Mesothelial cell of epicardium (in vitro differentiated cells): ENCODE data around the gene ADAMTS17. TPM values are rescaled to one million over a fixed set of nuclear protein-coding genes. Genes with fewer than 3 reads are reported as not detected.

Source experiments
- DNase-seq, 2 experiments: peaks; one replicate each; pipeline ENCODE4 v3.0.0; 2021; ENCODE audit warnings: low spot score in 2 of 2; ENCODE audit not compliant: unreplicated experiment in 2 of 2
- H3K27ac Mint-ChIP-seq: 2 replicates; pipeline ENCODE4 v1.8.0; 2021; ENCODE audit warnings: mixed read lengths
- H3K27me3 Mint-ChIP-seq: 2 replicates; pipeline ENCODE4 v1.8.0; 2021; ENCODE audit warnings: low read depth, mixed read lengths
- H3K36me3 Mint-ChIP-seq: 2 replicates; pipeline ENCODE4 v1.8.0; 2021; ENCODE audit warnings: mixed read lengths
- H3K4me1 Mint-ChIP-seq: 2 replicates; pipeline ENCODE4 v1.8.0; 2021; ENCODE audit warnings: mixed read lengths
- H3K4me3 Mint-ChIP-seq: 2 replicates; pipeline ENCODE4 v1.8.0; 2021; ENCODE audit warnings: mild to moderate bottlenecking, moderate library complexity, mixed read lengths
- H3K9me3 Mint-ChIP-seq: 2 replicates; pipeline ENCODE4 v1.8.0; 2021; ENCODE audit warnings: mixed read lengths
- total RNA-seq: library from RNA; stranded (reverse); gene quantifications from 3 replicates; pipeline ENCODE4 v1.2.1, GENCODE V29; 2021
- TF ChIP-seq, protein P1 (sequence below): fragments of 200-600 bp; sonication (generic); IDR thresholded peaks from one replicate; pipeline ENCODE4 v1.5.0; 2021; ENCODE audit warnings: antibody characterized with exemption; ENCODE audit not compliant: unreplicated experiment

Gene ADAMTS17
- total RNA-seq, 1 donor from 2014 or later, result 39.4 TPM

GRCh38 chr15:100007609-100008008 is 334.2 kb downstream of the ADAMTS17 start:
- TF ChIP-seq, protein P1, sequence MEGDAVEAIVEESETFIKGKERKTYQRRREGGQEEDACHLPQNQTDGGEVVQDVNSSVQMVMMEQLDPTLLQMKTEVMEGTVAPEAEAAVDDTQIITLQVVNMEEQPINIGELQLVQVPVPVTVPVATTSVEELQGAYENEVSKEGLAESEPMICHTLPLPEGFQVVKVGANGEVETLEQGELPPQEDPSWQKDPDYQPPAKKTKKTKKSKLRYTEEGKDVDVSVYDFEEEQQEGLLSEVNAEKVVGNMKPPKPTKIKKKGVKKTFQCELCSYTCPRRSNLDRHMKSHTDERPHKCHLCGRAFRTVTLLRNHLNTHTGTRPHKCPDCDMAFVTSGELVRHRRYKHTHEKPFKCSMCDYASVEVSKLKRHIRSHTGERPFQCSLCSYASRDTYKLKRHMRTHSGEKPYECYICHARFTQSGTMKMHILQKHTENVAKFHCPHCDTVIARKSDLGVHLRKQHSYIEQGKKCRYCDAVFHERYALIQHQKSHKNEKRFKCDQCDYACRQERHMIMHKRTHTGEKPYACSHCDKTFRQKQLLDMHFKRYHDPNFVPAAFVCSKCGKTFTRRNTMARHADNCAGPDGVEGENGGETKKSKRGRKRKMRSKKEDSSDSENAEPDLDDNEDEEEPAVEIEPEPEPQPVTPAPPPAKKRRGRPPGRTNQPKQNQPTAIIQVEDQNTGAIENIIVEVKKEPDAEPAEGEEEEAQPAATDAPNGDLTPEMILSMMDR, result no peak
- Mint-ChIP-seq H3K27ac (no peak overlapping the region), H3K27me3 (peaks cover 2% of the 10 kb centered on the region), H3K36me3 (peaks cover 17% of the 10 kb centered on the region), H3K4me3 (no peak overlapping the region), H3K4me1 (peaks cover 9% of the 10 kb centered on the region), H3K9me3 (peaks cover 10% of the 10 kb centered on the region)
- no peak for DNase-seq

DNA sequence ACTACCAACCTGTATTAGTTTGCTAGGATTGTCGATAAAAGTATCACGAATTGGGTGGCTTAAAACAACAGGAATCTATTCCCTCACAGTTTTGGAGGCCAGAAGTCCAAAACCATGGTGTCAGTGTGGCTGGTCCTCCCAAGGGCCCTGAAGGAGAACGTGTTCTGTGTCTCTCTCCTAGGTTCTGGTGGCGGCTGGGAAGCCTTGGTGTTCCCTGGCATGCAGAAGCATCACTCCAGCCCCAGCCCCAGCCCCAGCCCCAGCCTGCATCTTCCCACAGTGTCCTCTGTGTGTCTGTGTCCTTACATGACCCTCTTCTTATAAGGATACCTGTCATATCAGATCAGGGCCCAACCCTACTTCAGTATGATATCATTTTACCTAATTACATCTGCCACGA is 336.1 kb downstream of the ADAMTS17 start:
- no peaks in the 10 kb centered on the region for H3K9me3 Mint-ChIP-seq
- H3K27ac Mint-ChIP-seq, result no peak overlapping the region
- H3K27me3 Mint-ChIP-seq, result peaks cover 3% of the 10 kb centered on the region
- no peak for DNase-seq
- TF ChIP-seq, protein P1, result no peak
- H3K4me1 Mint-ChIP-seq, result peaks cover 9% of the 10 kb centered on the region
- peaks cover 17% of the 10 kb centered on the region for H3K36me3 Mint-ChIP-seq
- no peak overlapping the region for H3K4me3 Mint-ChIP-seq

DNA sequence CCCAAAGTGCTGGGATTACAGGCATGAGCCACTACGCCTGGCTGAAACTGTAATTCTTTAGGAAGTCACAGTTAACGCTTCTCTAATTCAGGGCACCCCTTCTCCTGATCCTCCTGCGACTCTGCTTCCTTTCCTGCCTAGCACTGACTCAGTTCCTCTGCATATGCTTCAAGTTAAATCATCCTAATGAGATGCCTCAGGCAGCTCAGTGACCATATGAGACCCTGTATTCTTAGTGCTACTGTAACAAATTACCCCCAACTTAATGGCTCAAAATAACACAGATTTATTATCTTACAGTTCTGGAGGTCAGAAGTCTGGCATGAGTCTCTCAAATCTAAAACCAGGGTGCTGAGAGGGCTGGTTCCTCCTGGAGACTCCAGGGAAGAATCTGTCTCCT is 336.8 kb downstream of the ADAMTS17 start:
- TF ChIP-seq, protein P1, result no peak

DNA sequence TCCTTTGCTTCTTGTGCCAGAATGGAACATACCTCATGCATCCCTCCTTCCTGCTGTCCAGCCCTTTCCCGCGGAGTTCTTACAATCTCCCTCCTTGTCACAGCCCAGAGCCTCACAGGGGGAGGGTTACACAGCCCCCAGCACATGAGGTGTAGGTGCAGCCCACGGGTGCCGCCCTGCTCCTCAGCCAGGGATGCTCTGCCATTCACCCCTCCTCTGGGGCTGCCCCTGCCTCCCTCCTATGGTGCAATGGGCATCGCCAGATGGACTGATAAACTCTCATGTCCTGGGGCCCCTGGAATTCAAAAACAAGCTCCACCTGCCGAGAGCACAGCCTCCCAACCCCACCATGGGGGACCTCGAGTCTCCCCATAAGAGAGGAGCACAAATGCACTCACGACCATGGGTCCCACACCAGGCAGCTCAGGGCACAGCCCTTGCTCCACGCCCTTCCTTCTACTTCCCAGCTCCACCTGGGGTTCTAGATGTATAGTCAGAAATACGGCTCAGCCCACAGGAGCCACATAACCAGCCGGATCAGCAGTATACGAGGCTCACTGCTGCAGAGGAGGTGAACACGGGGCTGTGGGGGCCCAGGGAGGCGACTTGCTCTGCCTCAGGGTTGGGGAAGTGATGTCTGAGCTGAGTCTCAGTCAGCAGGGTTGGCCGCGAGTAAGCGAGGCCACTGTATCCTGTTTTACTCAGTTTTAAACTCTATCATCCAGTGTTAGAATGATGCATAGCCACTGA is 338.8 kb downstream of the ADAMTS17 start:
- Mint-ChIP-seq H3K27me3 (peaks cover 2% of the 10 kb centered on the region), H3K4me3 (no peak overlapping the region), H3K9me3 (no peaks in the 10 kb centered on the region), H3K27ac (no peak overlapping the region), H3K36me3 (peaks cover 19% of the 10 kb centered on the region), H3K4me1 (peaks cover 14% of the 10 kb centered on the region)
- TF ChIP-seq, protein P1, result no peak
- DNase-seq, result no peak

More for the DNA sequence above, 336.8 kb downstream of the ADAMTS17 start:
- peaks cover 17% of the 10 kb centered on the region for H3K36me3 Mint-ChIP-seq
- H3K27ac Mint-ChIP-seq, result no peak overlapping the region
- peaks cover 8% of the 10 kb centered on the region for H3K4me1 Mint-ChIP-seq
- H3K4me3 Mint-ChIP-seq, result no peak overlapping the region
- peaks cover 2% of the 10 kb centered on the region for H3K27me3 Mint-ChIP-seq
- DNase-seq, result no peak
- H3K9me3 Mint-ChIP-seq, result no peaks in the 10 kb centered on the region

GRCh38 chr15:100002086-100002620 is 339.6 kb downstream of the ADAMTS17 start:
- TF ChIP-seq, protein P1, result no peak
- Mint-ChIP-seq H3K27ac (no peak overlapping the region), H3K9me3 (no peaks in the 10 kb centered on the region), H3K4me1 (peaks cover 19% of the 10 kb centered on the region), H3K4me3 (no peak overlapping the region), H3K27me3 (peaks cover 2% of the 10 kb centered on the region), H3K36me3 (peaks cover 17% of the 10 kb centered on the region)
- DNase-seq, result no peak
